Choroid plexus epithelial cell (primary cell): ENCODE data around the gene ATP5ME.

ENCODE experiments used
- DNase-seq: peaks from one replicate; pipeline ENCODE4 v3.0.0-alpha.2; 2010; ENCODE audit warnings: low read depth
- H3K4me3 ChIP-seq: 2 replicates; pipeline ENCODE4 v1.5.1; 2011; ENCODE audit warnings: low read depth, mild to moderate bottlenecking, control low read depth, low read length, moderate library complexity
- TF ChIP-seq, protein P1 (sequence below): conservative IDR thresholded peaks from 2 replicates; pipeline ENCODE4 v1.5.1; 2011; ENCODE audit warnings: low read depth, mild to moderate bottlenecking, control low read depth, inconsistent platforms, low read length, moderate library complexity

Gene ATP5ME

GRCh38 chr4:661231-661630 lies 12.8 kb downstream of the ATP5ME start:
- DNase-seq = no peak
- TF ChIP-seq, protein P1, sequence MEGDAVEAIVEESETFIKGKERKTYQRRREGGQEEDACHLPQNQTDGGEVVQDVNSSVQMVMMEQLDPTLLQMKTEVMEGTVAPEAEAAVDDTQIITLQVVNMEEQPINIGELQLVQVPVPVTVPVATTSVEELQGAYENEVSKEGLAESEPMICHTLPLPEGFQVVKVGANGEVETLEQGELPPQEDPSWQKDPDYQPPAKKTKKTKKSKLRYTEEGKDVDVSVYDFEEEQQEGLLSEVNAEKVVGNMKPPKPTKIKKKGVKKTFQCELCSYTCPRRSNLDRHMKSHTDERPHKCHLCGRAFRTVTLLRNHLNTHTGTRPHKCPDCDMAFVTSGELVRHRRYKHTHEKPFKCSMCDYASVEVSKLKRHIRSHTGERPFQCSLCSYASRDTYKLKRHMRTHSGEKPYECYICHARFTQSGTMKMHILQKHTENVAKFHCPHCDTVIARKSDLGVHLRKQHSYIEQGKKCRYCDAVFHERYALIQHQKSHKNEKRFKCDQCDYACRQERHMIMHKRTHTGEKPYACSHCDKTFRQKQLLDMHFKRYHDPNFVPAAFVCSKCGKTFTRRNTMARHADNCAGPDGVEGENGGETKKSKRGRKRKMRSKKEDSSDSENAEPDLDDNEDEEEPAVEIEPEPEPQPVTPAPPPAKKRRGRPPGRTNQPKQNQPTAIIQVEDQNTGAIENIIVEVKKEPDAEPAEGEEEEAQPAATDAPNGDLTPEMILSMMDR = no peak
- H3K4me3 ChIP-seq = no peak overlapping the region

GRCh38 chr4:660401-660800 lies 13.7 kb downstream of the ATP5ME start:
- TF ChIP-seq, protein P1 = no peak
- H3K4me3 ChIP-seq = no peak overlapping the region
- DNase-seq = no peak

DNA sequence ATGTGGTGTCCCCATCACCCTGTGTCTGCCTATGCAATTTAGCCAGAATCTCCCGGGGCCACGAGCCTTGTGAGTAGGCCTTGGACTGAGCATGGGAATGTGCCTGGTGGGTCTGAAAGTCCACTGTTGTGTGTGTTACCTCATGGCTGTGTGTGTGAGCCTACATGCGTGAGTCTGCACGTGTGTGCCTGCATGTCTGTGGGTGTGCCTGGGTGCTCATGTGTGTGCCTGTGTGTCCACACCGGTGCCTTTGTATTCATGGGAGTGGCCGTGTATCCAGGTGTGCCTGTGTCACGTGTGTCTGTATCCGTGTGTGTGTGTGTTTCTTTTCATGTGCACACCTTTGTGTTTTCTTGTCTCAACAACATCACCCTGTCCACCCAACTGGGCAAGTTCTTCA lies 14.2 kb downstream of the ATP5ME start:
- no peak overlapping the region for H3K4me3 ChIP-seq
- TF ChIP-seq, protein P1 = no peak
- DNase-seq = no peak

- TF ChIP-seq, protein P1 = no peak
- H3K4me3 ChIP-seq = no peak overlapping the region
- no peak for DNase-seq
Observed at GRCh38 chr4:658681-659667, 15.1 kb downstream of the ATP5ME start.

DNA sequence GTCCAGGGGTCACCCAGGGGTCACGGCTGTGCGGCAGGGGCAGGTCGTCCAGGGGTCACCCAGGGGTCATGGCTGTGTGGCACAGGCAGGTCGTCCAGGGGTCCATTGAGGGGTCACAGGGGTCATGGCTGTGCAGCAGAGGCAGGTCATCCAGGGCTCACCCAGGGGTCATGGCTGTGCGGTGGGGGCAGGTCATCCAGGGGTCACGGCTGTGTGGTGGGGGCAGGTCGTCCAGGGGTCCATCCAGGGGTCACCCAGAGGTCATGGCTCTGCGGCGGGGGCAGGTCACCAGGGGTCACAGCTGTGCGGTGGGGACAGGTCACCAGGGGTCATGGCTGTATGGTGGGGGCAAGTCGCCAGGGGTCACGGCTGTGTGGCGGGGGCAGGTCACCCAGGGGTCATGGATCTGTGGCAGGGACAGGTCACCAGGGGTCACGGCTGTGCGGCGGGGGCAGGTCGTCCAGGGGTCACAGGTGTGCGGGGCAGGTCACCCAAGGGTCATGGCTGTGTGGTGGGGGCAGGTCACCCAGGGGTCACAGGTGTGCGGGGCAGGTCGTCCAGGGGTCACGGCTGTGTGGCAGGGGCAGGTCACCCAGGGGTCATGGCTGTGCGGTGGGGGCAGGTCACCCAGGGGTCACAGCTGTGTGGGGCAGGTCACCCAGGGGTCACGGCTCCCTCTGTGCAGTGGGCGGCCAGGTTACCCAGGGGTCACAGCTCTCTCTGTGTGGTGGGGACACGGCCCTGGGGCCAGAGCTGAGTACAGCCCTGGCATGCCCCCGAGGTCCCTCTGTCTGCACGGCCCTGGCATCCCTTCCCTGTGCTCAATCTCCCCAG lies 16.0 kb downstream of the ATP5ME start:
- TF ChIP-seq, protein P1 = no peak
- no peak overlapping the region for H3K4me3 ChIP-seq
- DNase-seq = no peak

DNA sequence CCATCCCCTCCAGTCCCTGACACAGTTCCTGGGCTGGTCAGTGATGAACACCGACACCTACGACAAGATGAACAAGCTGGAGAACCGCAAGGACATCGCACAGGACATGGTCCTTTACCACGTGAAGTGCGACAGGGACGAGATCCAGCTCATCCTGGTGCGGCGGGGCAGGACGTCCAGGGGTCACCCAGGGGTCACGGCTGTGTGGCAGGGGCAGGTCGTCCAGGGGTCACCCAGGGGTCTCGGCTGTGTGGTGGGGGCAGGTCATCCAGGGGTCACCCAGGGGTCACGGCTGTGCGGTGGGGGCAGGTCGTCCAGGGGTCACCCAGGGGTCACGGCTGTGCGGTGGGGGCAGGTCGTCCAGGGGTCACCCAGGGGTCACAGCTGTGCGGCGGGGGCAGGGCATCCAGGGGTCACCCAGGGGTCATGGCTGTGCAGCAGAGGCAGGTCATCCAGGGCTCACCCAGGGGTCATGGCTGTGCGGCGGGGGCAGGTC lies 16.7 kb downstream of the ATP5ME start:
- TF ChIP-seq, protein P1 = no peak
- no peak for DNase-seq
- H3K4me3 ChIP-seq = no peak overlapping the region
